GM18517 (cell line): ENCODE data around the gene ADAMTS8.

Experiments used
- ATAC-seq: cut with Tn5 transposase; IDR thresholded peaks from one replicate; pipeline ENCODE4 v1.9.1; 2021; ENCODE audit warnings: mild to moderate bottlenecking, moderate library complexity; ENCODE audit not compliant: unreplicated experiment

Gene ADAMTS8

DNA sequence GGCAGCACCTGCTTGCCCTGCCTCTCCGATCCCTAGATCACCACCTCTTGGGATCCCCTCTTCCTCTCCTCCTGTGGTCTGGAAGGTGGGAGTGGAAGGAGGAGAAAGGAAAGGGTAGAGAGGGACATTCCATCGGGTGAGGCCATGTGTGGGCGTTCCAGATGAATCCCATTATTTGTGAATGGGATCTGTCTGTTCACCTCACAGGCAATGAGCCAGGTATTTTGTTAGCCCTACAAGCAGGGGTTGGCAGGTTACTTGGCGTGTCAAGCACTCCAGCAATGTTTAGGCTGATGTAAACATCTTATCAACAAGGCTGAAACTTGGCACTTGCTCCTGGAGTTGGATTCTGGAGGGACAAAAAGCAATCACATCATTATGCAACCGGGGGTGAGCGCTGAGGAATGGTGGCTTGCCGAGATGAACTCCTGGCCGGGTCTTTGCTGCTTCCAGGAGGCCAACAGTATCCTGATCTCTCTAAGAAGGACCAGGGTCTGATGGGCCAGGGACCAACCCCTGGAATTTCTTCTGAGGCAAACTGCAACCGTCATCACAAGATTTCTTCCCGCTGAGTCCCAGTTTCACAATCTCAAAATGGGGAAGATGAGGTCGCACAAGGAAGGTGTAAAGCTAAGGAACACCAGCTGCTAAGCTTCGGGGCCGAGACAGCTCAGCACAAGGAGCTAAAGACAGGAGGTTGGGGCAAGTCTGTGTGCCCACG lies 7.8 kb downstream of the ADAMTS8 start:
- no peak for ATAC-seq

DNA sequence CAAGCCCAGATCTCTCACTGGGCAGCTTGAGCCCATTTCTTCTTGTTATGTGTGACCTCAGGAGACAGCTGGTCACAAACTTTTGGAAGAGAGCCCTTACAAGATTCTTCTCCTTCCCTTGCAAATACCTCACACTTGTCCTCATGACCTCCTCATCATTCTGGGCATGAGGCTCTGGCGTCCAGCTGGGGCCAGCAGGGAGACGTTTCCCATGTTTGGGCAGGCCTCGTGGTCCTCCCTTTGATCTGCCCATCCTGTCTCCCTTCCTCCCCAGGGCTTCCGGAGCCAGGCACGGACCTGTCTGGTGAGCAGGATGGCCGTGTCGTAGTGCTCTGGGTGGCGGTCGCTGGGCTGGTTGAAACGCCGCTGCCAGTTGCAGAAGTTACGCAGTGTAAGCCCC lies 9.7 kb downstream of the ADAMTS8 start:
- ATAC-seq = no peak

DNA sequence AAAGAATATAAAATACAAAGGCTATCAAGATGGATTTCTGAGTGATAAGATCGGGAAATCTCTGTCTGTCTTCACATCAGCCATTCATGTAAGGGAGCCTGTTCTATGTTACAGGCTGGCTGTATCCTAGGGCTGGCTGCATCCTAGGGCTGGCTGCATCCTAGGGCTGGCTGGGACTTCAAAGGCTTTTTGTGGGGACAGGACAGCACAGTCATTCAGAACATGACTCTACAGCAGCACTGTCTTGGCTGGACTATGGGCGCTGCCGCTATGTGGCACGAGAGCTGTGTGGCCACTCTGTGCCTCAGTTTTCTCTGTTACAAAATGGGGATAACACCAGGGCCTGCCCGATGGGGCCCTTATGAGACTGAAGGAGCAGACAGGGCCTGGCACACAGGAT lies 10.2 kb downstream of the ADAMTS8 start:
- no peak for ATAC-seq

DNA sequence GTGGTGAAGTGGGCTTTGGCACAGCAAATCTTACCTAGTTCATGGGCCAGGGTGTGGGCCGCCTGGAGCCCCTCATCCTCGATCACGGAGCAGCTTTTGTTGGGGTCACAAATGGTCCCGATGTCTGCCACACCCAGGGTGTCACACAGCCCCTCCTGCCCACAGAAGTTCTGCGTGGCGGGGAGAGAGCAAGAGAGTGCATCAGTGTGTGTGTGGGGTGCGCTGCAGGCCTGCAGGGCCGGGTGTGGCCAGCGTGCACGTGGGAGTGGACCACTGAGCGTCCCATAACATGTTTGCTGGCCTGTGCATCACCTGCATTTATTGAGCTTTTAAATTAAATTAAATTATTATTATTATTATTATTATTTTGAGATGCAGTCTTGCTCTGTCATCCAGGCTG lies 11.5 kb downstream of the ADAMTS8 start:
- no peak for ATAC-seq

DNA sequence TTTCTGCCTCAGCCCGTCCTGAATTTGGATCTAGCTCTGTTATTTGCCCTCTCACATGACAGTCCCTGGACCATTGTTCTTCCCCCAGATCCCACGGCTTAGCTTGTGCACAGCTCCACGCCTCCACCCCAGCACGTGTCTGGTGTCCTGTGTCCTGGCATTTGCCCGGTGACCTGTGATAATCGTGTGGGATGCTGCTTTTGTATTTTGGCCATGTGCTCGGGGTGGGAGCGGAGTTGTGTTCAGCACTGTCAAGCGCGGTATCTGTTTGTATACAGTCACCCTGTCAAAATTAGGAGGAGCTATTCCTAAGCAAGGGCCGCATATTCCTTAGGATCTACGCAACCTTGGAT lies 11.9 kb downstream of the ADAMTS8 start:
- no peak for ATAC-seq

DNA sequence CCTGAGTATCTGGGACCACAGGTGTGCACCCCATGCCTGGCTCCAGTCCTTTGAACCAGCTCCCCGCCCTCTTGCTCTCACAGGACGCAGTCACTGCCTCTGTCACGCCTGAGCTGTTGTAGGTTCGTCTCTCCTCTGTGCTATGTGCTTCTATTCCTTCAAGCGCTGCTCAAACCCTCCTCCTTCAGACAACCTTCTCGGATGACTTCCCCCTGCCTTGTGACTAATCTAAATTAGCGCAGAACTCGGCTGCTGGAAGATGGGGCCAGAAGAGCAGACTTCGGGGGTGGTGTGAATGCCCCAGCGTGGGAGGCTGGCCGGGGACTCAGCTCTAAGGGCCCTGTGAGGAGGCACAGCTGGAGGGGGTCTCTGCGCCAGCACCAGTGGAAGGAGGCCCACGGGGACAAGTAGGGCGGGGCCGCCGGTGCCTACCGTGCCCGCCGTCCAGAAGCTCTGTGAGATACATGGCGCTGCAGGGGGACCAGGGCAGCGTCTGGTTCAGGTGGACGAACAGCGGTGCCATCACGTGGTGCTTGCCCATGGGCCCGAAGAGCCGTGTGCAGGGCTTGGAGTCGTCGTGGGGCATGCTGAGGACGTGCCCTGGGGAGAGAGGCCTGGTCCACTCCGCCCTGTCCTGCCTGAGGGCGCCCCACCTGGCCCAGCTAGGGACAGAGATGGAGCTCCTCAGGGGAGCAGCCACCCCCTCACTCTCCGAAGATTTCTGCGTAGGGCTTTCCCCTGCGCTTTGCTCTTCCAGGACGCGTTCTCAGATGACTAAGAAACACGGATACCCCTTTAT lies 12.5 kb downstream of the ADAMTS8 start:
- ATAC-seq = no peak

DNA sequence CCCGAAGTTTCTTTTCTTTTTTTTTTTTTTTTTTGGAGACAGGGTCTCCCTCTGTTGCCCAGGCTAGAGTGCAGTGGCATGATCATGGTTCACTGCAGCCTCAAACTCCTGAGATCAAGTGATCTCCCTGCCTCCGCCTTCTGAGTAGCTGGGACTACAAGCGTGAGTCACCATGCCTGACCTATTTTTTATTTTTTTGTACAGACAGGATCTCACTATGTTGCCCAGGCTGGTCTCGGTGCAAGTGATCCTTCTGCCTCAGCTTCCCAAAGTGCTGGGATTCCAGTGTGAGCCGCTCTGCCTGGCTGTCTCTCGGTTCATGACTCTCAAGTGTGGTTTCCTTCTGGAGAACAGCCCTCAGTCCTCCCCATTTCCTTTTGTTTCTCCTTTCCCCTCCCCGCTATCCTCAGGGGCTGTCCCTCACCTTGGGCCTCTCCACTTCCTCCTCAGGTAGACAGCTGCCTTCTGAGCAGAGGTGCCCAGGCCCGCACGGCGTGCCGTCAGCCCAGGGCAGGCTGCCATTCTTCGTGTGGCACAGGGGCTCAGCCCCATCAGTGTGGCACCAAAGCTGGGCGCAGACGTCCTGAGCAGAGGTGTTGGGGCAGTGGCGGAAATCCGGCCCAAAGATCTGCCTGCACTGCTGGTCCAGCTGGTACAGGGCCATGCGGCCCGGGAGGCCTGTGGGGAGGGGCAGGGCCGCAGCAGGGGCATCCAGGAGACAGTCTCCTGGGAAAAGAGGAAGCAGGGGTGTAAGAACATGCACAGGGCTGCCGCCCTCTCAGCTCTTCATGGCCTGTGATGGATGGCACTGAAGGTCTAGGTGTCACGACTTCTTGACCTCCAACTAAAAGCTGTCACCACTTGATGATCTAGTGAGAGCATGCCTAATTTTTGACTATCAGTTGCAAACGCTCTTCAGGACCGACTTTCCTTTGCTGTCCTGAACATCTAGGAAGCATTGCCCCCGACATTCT lies 14.0 kb downstream of the ADAMTS8 start:
- no peak for ATAC-seq

DNA sequence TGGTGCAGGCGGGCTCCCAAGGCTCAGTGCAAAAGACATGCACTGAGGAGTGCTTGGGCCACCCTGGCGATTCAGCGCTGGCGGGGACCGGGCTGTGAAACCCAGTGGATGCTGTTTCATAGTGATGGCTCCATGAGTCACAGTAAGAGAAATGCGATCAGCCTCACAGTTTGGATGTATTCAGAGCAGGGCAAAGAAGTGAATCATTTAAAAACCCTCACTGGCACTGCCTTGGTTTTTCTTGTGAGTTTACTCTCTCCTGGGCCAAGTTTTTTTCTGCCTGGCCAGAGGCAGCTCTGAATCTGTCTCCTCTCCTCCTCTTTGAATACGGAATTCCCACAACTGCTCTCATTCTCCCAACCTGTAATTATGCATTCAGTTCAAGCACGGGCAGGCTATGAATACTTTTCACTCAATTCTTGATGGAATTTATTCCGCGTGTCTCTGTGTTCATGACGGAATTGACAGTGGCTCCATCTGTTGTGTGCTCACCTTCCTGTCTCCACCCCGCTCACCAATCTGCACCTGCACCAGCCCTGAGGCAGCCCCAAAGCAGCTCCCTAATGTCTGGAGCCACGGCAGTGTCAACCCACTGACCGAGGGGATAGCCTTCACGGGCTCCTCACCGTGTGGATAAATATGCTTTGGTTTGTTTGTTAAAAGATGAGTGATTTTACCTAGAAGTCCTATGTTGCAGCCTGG lies 14.9 kb downstream of the ADAMTS8 start:
- no peak for ATAC-seq

DNA sequence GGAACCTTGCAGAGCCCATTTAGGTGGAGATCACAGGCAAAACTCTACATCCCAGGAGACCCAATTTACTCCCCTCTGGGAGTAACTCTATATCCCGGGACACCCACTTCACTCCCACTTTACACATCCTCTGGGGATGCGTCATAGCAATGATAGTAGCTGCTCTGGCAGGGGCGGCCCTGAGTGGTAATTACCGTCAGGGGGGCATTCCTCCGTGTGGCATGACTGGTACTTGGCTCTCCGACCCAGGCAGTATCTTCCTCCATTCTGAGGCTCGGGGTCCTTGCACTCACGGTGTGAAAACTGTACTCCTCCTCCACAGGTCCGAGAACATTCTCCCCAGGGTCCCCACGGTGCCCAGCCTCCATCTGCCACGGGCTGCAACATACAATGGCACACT lies 17.2 kb downstream of the ADAMTS8 start:
- no peak for ATAC-seq

DNA sequence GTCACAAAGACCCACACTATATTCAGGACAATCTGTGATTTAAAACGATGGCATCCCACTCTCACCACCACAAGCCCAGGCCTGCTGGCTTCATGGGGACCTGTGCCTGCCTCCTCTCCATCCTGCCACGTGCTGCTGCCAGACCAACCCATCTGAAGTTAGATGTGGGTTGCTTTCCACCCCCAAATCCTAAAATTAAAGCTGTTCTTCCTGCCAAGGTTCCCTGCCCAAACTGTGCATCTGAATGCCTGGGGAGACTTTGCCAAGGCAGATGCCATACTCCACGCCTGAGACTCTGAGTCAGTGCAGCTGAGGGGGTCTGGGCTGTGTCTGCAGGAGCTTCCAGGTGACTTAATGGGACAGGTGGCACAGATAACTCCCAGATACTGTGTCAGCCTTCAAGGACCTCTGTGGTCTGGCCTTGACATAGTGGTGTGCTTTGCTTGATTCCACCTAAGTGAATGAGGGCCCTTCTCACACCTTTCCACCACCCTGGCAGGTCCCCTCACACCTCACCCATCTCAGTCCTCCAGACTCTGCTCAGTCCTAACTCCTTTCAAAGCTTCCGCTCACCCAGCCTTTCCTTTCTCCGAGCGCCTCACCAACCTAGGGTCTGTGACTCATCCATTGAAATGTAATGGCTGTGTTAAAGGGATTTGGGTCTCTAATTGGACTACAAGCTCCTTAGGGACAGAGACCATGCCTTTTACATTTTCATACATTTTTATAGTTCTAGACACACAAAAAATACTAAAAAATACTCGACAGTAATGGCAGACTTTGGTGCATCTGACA lies 18.6 kb downstream of the ADAMTS8 start:
- no peak for ATAC-seq

DNA sequence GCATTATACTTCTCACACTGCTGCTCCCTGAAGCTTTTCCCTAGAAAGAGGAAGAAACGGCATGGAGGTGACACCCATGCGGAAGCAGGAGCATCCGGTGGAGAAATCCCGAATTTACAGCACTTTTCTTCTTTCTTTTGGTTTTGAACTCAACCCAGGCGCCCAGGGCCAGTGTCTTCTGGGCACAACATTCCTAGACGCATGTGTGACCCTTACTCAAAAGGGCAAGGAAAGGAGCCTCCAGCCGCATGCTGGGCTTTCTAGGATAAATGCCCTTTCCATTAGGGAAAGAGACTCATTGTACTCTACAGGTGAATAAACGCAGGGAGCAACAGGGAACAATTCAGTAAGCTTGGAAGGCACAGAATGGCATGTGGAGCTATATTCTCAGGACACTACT lies 19.5 kb downstream of the ADAMTS8 start:
- ATAC-seq = no peak

DNA sequence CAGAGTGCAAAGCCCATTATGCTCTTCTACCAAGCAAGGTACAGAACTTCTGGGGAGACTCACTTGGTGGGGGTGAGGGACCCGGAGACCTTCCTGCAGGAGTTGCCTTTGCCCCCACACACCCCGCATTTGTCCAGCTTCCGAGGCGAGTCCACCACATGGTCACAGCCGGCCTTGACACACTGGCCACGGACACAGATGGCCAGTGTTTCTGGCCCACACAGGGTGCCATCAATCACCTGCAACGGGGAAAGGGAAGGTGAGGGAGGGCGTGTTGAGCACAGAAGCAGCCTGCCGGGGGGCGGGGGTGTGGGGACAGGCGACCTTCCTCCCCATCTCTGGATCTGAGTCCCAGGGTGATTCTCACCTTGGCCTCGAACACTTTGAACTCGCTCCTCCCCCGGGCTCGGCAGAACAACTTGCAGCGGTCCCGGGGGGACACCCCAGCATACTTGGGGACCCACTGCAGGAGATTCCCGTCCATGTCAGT lies 20.0 kb downstream of the ADAMTS8 start:
- ATAC-seq = no peak

DNA sequence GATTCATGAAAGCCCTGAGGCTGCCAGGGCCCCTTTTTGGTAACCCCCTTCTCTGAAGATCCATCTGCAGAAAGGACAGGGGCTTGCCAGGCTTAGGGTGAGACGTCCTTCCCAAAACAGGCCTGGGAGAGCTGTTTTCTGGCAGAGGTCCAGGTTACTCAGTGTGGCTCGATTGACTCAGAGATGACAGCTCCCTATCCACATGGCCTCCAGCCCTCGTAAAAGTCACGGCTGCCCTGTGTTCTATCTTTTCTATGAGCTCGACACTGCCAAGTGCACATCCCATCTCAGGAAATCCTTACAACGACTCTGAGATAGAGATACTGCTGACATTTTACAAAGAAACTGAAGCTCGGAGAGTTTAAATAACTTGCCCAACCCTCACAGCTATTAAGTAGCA lies 20.4 kb downstream of the ADAMTS8 start:
- no peak for ATAC-seq

DNA sequence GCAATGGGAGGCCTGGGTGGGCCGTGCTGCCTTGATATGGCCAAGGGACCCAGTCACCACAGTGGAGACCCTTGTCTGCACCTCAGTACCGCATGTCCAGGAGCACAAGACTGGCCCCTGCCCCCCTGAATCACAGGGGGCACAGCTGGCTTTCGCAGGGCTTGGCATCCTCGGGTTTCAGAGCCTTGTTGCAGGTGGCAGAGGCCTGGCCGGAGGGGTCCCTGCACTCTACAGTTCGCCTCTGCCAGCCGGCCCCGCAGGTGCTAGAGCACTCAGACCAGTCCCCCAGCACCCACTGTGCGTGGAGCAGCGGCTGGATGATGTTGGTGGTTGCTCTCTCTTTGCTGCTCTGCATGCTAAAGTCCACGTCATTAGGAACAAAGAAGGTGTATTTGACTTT lies 23.0 kb downstream of the ADAMTS8 start:
- no peak for ATAC-seq

DNA sequence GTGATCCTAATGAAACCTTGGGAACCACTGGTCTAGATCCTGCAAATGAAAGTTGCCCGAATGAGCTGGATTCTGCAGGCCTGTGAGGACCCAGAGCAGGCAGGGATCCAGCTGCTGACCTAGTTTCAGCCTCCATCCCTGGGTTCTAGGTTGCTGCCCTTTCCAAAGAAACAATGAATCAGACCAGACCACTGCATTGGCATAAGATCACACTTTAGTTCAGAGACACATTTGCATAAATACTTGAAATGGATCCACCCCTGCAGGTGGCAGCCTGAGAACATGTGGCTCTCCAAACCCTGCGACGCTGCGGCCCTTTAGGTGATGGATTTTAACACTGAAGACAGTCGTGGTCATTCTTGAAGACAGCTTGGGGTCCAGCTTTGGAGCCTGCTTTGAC lies 23.7 kb downstream of the ADAMTS8 start:
- ATAC-seq = no peak

DNA sequence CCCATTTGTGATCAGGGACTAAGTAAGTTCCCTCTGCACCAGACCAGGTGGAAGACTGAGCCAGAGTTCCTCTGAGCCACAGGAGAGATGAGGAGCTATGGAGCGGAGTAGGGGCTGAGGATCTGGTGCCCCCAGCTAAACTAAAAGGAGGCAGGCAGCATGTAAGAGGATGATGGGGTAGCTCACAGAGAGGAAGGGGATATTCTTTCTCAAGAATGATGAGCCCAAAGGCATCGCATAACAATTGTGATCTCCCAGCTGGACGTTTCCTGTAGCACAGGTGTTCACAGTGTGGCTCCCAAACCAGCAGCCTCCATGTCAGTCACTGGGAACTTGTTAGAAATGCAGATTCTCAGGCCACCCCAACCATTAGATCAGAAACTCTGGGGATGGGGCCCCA lies 24.4 kb downstream of the ADAMTS8 start:
- no peak for ATAC-seq

DNA sequence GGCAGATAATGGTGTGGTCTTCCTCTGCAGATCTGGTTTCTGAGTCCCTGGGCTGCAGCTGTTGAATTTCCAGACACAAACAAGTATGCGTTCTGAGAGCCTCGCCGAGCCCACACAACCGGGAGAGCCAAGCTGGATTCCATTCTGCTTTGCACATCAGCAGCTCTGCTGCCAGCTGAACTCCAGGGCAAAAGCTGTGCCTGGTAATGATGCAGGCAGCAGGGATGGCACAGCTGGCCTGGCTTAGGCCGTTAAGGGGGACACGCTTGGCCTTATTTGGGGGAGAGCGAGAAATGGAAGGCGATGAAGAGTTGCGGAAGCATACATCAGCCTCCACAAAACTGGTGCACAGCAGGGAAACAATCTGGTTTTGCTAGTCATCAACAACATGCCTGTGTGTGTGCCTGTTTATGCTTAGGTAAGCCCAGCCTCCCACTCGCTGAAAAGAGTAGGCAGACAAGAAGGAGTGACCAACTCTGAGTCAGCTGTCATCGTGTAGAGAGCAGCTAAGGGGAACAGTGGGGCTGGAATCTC lies 25.1 kb downstream of the ADAMTS8 start:
- ATAC-seq = no peak

DNA sequence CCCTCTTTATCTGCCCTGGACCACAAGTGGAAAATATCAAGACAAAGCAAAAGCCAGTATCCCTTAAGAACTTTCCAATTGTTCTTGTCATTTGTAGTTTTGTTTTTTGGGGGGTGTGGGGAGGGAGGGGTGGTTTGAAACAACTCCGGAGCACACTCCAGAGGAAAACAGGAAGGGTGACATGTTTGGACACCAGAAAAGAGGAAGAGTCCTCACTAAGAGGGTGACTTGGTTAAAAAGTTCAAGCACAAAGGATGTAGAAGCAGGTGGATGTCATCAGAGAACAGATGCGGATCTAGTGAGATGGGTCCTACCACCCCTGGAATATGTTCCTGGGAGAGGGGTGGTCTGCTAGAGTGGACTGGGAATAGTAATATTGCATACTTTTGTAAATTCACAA lies 25.8 kb downstream of the ADAMTS8 start:
- no peak for ATAC-seq

DNA sequence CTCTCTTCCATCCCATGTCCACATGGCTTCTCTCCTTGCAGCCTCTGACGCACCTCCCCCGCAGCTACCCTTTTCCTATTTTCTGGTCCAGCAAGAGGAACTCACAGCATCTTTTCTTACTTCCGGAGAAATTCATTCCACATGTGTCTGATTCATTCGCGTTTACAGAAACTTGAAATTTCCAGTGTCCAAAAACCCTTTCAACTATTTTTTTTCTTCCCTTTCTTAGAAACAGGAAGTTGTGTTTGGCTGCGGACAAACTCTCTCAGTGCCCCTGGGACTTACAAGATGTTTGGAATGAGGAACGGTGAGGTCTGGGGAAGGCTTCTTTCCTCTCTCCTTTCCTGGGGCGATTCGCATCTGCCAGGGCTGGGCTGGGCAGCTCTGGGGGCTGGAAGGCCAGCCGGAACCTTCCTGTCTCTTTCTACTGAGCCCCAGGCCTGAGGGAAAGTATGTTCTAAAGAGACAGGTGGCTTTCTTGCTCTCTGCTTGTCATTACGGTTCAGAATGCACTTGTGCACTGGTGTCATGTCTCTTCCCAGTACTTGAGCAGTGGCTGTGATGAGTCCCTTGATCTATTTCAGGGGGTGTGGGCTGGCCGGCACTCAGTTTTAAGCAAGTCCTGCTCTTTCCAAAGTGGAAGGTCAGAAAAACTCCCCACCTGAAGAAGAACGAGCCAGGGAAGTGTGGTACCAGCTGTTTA lies 27.5 kb downstream of the ADAMTS8 start:
- ATAC-seq = no peak
